HTR-8/SVneo (cell line): Measurements from ENCODE around the gene SLC39A9.
"Not testable (repeated sequence)": the region's sequence is repeated elsewhere in the genome, so short reads cannot be mapped to it uniquely, and the experiment has no call there.

Experiments
- DNase-seq: peaks from one replicate; pipeline ENCODE4 v3.0.0; 2011; ENCODE audit warnings: low spot score, mixed read lengths; ENCODE audit not compliant: insufficient read length
- FAIRE-seq: peaks from 2 replicates; lab custom pipeline; 2011; peaks lifted over from hg19 to GRCh38; lab: Jason Lieb, UNC

SLC39A9 gene

GRCh38 chr14:69493038-69493437 is 94.5 kb downstream of the SLC39A9 start:
- FAIRE-seq: peak; percentile 84
- no peak for DNase-seq

- DNase-seq (no peak), FAIRE-seq (no peak)
Observed at GRCh38 chr14:69493791-69494190, 95.3 kb downstream of the SLC39A9 start.

GRCh38 chr14:69495341-69495921 is 96.9 kb downstream of the SLC39A9 start:
- DNase-seq (no peak), FAIRE-seq (no peak)

- not testable (repeated sequence) for DNase-seq, FAIRE-seq
Observed at GRCh38 chr14:69497866-69498265, 99.4 kb downstream of the SLC39A9 start.

- not testable (repeated sequence) for DNase-seq
- FAIRE-seq: peak; percentile 28
Observed at GRCh38 chr14:69498286-69498685, 99.8 kb downstream of the SLC39A9 start.

GRCh38 chr14:69499436-69499835 is 100.9 kb downstream of the SLC39A9 start:
- DNase-seq (no peak), FAIRE-seq (peak; percentile 31)

GRCh38 chr14:69500096-69500495 is 101.6 kb downstream of the SLC39A9 start:
- DNase-seq: no peak

GRCh38 chr14:69500736-69501135 is 102.2 kb downstream of the SLC39A9 start:
- DNase-seq (no peak), FAIRE-seq (peak; percentile 80)

More at GRCh38 chr14:69500096-69500495, 101.6 kb downstream of the SLC39A9 start:
- FAIRE-seq: no peak

GRCh38 chr14:69501423-69501838 is 102.9 kb downstream of the SLC39A9 start:
- peak; percentile 4 for FAIRE-seq
- DNase-seq: no peak

GRCh38 chr14:69504775-69505174 is 106.3 kb downstream of the SLC39A9 start:
- peak; percentile 42 for FAIRE-seq
- DNase-seq: no peak

GRCh38 chr14:69505338-69506240 is 107.1 kb downstream of the SLC39A9 start:
- FAIRE-seq: peak; percentile 76
- no peak for DNase-seq

- peak; percentile 57 for FAIRE-seq
- no peak for DNase-seq
Observed at GRCh38 chr14:69506241-69506595, 107.7 kb downstream of the SLC39A9 start.
